T follicular helper cell (primary cell): ENCODE data around the gene TFCP2L1.

Source experiments
- DNase-seq: peaks from one replicate; pipeline ENCODE4 v3.0.0-alpha.2; 2020; ENCODE audit warnings: low read depth

Gene TFCP2L1

GRCh38 chr2:121172456-121172855 lies 112.5 kb downstream of the TFCP2L1 start:
- DNase-seq = no peak

DNA sequence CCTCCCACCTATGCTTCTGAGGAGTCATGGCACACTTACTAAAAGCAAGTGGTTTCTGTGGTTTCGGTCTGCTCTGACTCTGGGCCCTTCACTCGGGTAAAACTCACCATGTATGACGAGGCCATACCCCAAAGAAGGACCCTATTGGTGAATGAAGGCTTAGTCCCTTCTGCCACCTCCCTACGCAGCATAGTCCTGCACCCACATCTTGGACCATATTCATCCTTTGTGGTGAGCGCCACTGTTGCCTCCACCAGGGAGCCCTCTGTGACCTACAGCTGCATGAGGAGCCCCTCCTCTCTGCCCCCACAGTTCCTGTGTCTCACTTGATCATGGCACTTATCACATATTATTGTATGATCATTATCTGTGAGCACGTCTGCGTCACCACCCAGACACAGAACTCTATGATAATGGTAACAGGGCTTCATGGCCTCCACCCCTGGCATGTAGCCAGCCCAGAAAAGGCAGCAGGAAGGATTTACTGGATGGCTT lies 113.3 kb downstream of the TFCP2L1 start:
- DNase-seq = no peak

- DNase-seq = no peak
These were observed 114.4 kb downstream of the TFCP2L1 start for GRCh38 chr2:121170577-121170976.

- no peak for DNase-seq
These were observed 117.6 kb downstream of the TFCP2L1 start for GRCh38 chr2:121167411-121167810.
